ENCODE data around the gene CEP170.
"Not testable (repeated sequence)": the region's sequence is repeated elsewhere in the genome, so short reads cannot be mapped to it uniquely, and the experiment has no call there.

The CEP170 gene

DNA sequence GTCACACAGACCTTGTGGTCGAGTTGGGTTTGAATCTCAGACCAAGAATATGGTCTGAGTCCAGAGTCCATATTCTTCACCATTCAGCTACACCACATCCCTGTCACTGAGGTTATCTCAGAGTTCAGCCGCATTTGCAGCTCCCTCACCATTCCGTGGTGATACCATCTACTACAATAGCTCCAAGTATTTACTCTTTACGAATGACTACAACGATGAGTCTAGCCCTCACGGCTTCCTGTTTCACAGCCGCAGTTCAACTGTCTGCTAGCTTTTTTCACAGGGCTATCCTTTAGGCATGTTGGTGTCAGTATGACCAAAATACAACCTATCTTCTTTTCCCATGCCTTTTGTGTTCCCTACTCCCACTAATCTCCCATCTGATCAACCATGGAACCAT is 104.2 kb downstream of the CEP170 start:
- not testable (repeated sequence) for DNase-seq

DNA sequence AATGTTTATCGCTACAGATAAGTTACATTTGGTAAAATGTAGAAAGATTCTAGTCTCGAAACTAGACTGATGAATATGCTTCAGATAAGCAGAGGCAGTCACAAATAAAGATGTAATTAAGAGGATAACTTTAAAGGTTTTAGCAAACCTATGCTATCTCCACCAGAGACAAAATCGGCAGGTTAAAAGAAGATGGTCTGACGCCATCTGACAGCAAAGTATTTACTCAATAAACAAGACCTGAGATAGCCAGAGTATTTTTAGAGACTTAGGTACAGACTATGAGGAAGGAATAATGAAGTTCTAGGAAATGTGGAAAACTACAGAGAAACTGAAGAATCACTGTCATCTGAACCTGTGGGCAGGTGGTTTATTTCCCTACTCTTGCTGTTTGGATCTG is 106.0 kb downstream of the CEP170 start:
- not testable (repeated sequence) for DNase-seq

DNA sequence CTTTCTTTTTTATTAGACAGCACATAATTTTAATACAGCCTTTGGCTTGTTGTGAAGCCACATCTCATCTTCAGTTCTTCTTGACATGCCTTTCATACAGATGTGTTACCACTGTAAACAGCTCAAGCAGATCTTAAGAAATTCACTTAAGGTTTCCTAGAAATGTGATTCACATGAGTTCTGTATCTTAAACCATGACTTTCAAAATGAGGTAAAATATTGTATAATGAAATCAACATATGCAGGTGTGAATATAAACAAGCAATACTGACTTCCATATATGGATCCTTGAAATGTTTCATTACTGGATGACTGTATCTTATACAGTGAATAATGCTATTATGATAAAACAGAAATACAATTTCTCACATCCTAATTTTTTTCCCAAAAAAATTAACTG is 107.7 kb downstream of the CEP170 start:
- DNase-seq: not testable (repeated sequence)

DNA sequence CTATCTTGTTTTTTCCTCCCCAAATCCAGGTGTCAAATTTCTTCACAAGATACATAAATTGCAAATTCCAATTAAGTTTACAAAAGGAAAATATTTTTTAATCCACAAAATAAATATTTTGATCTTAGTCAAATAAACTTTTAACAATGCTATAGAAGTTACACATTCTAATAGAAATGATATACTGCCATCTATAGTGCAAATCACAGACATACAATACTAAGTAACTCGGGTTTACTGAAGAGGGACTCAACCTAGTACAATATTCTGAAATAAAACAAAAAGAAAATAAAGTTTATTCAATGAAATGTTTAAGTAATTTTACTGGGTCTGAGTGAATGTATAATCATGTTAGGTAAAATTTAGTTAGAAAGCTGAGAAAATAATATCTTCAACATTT is 114.6 kb downstream of the CEP170 start:
- DNase-seq: not testable (repeated sequence)

DNA sequence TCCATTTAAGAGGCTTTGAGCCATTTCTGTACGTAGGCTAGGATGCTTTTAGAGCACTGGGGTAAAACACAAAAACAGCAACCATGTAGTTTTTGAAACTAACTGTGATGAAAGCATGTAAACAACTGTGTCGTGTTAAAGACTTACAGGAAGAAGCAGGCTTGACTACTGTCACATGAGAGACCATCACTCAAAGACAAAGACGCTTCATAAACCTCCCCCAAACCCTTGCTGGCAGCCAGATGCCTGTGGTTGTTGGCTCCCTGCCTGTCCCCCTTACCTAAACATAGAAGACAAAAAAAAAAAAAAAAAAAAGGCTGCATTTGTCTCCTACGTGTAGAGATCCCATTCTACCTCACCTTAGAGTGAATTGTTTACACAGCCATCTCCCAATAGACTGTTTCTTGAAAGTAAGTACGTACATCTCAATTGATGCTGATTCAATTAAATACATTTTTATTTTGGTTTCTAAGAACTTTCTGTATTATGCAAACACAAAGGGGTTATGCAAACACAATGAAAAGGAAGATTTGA is 132.1 kb downstream of the CEP170 start:
- DNase-seq: not testable (repeated sequence)

DNA sequence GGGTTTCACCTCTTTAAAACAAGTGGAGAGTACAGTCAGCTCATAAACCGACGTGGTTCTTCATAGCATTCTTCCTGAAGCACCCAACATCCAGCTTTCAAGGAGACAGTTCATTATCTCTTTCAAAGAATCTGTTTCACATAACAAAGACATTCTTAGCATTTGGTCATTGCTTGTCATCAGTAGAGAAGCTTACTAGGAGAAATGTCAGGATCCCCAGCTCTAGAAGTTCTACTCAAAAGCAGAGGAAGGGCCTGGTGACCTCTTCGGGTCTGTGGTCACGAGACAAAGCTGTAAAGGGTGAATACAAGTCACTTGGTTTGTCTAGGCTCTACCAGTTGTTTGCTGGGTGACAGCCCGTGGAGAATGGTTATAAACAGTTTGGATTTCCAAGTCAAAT is 133.1 kb downstream of the CEP170 start:
- DNase-seq: not testable (repeated sequence)

DNA sequence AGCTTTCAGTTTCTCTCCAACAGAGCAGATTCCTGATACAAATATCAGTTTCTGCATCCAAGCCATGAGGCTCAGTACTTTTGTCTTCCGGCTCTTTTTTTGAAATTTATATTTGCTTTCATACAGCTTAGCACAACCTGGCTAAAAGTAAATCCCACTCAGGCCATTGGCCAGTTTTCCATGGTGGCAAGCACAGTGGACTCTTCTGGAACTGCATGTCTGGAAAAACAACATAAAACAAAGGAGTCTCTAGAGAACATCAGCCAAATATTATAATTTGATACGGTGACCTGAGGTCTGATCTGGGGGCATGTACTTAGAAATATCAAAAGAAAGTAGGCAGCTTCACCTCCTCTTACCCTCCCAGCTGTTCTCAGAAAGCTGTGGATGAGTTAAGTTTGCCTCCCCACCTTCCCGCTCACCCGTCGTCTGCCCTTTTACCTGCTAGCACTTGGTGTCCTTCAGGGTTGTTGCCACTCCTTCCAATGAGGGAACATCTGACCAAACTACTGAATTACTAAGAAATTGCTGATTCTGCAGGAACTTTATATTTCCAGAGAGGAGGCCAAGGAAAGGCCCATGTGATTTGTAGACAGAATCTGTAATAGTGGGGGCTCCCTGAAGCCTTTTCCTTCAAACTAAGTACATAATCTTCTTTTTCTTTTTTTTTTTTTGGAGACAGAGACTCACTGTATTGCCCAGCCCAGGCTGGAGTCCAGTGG is 136.3 kb downstream of the CEP170 start:
- DNase-seq: not testable (repeated sequence)

DNA sequence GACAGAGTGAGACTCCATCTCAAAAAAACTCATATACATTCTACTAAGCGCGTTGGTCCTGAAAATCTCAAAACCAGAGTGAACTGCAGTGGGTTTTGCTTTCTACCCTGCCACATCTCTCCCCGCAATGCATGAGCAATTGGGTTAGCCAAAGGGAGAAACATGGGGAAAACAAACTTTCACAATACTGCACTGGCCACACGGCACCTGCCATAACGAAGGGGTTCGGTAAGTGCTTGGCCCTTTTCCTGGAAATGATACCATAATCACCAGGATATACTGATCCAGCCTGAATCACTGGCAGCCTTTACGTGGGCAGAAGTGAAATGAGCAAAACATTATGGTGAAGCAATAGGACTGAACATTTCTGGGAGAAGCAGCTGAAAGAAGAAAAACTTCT is 138.9 kb downstream of the CEP170 start:
- not testable (repeated sequence) for DNase-seq

DNA sequence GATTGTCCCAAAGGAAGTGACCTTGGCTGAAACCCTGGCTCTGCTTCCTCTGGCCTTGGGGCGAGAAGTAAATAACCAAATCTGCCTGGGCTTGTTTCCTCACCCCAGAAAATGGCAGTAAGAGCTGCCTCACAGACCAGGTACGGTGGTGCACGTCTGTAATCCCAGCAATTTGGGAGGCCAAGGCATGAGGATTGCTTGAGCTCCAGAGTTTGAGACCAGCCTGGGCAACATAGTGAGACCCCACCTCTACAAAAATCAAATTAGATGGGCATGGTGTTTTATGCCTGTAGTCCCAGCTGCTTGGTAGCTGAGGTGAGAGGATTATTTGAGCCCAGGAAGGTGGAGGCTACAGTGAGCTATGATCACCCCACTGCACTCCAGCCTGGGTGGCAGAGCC is 140.3 kb downstream of the CEP170 start:
- not testable (repeated sequence) for DNase-seq

DNA sequence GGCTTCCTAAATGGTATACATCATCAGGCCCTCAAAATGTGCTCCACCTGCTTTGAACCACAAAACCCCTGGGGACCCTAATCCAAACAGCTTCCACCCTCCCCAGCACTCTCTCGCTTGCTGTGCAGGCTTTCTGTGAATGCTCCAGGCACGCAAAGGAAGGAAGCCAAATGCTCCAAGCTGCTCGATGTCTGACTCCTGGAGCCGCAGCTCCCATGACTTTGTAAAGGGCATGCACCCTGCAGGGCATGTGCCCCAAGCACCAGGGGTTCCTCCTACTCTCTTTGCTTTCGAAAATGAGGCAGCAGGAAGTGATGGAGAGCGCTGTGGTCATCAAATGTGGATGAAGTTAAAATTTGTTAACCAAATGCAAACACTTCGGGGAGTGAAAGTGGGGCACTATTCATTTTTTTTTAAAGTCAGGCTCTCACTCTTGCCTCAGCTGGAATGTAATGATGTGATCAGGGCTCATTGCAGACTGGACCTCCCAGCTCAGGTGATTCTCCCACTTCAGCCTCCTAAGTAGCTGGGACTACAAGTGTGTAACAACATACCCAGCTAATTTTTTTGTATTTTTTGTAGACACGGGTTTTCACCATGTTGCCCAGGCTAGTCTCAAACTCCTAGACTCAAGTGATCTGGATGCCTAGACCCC is 140.9 kb downstream of the CEP170 start:
- peak; percentile 56 for DNase-seq

DNA sequence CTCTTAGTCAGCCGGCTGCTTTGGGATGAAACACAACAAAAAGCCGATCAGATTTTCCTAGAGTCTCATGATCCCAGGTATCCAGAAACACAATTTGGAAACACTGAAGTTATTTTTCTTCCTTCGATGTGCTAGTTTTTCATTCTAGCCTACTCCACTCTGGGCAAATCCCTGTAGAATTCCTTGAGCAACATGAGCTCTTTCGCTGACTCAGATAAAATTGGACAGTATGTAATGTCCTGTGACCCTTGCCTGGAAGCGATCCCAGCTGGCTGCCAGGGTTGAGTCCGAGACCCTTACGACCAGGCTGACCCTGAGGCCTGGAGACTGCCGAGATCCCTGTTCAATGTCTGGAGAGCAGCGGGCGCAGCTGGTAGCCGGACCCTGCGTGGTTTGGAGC is 147.9 kb downstream of the CEP170 start:
- not testable (repeated sequence) for DNase-seq

DNA sequence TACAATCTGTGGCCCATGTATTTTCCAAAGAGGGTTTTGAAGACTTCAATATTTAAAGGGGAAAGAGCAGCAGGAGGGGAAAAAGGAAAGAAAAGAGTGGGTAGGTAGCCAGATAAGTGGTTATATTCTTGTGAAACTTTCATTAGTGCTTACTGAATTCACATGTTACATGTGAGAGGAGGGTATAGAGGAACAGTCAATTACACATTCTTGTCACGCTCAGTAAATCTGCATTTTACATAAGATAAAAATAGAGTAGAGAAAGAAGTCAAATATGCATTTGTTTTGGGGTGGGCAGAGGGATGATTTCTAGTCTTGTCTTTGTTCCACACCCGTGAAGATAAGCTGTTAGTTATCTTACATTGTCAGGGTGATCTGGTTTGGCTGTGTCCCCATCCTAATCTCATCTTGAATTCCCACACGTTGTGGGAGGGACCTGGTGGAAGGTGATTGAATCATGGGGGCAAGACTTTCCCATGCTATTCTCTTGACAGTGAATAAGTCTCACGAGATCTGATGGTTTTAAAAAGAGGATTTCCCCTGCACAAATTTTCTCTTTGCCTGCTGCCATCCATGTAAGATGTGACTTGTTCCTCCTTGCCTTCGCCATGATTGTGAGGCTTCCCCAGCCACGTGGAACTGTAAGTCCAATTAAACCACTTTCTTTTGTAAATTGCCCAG is 149.3 kb downstream of the CEP170 start:
- DNase-seq: not testable (repeated sequence)

DNA sequence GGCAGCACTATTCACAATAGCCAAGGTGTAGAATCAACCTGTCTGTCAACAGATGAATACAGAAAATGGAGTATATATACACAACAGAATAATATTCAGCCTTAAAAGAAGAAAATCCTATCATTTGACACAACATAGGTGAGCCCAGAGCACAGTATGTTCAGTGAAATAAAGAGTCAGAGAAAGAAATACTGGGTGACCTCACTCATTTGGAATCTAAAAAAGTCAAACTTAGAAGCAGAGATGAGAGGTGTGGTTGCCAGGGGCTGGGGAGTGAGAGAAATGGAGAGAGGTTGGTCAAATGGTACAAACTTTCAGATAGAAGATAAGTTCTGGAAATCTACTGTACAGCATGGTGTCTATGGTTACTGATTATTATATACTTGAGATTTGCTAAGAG is 150.0 kb downstream of the CEP170 start:
- not testable (repeated sequence) for DNase-seq

DNA sequence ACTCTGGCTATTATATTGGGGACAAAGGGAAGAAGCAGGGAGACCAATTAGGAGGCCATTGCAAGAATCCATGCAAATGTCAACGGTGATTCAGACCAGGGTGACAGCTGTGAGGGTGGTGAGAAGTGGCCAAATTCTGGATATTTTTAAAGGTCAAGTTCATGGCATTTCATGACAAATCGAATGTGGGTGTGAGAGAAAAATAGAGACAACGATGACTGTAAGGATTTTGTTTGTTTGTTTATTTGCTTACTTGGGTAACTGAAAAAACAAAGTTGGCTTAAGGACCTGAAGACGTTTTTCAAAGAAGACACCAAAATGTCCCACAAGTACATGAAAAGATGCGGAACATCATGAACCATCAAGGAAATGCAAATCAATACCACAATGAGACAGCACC is 150.6 kb downstream of the CEP170 start:
- DNase-seq: not testable (repeated sequence)

DNA sequence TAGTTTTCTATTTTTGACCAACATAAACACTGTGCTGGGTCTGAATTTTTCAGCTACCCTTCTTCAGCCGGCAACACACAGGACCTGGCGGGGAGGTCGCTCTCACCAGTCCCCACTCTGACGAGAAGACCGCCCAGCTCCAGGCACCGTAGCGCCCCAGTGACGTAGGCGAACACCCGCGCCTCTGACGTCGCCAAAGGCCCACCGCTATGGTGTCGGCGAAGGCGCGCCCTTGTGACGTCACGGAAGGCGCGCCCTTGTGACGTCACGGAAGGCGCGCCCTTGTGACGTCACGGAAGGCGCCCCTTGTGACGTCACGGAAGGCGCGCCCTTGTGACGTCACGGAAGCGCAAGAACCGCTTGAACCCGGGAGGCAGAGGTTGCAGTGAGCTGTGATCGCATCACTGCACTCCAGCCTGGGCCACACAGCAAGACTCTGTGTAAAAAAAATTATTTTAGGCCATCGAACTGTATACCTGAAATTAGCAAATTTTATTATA is 153.5 kb downstream of the CEP170 start:
- DNase-seq: not testable (repeated sequence)

DNA sequence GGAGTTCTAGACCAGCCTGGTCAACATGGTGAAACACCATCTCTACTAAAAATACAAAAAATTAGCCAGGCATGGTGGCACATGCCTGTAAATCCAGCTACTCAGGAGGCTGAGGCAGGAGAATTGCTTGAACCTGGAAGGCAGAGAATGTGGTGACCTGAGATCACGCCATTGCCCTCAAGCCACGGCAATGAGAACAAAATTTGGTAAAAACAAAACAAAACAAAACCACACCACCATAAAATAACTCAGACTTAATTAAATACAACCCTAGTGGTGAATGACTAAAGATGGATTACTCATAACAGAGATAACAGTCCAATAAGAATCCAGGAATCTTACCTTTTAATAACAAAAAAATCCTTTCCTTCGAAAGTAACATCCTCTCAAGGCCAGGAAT is 167.7 kb downstream of the CEP170 start:
- not testable (repeated sequence) for DNase-seq
